Fibroblast of lung (primary cell): ENCODE results near the gene KCTD16.

Source experiments
- EZH2 ChIP-seq: IDR thresholded peaks from 2 replicates; pipeline ENCODE4 v1.5.1; 2012; ENCODE audit warnings: low read length, control low read depth, mild to moderate bottlenecking; ENCODE audit errors: missing control alignments
- TF ChIP-seq, protein P1 (sequence below), 2 donors: IDR thresholded peaks in 1 of 2; conservative IDR thresholded peaks in 1 of 2; 1 replicate in 1 of 2; 2 replicates in 1 of 2; pipeline ENCODE4 v1.5.1; 2011 to 2012; ENCODE audit warnings: low read length in 2 of 2, control low read depth in 1 of 2, inconsistent platforms in 1 of 2, low read depth in 1 of 2, mild to moderate bottlenecking in 1 of 2

DNA sequence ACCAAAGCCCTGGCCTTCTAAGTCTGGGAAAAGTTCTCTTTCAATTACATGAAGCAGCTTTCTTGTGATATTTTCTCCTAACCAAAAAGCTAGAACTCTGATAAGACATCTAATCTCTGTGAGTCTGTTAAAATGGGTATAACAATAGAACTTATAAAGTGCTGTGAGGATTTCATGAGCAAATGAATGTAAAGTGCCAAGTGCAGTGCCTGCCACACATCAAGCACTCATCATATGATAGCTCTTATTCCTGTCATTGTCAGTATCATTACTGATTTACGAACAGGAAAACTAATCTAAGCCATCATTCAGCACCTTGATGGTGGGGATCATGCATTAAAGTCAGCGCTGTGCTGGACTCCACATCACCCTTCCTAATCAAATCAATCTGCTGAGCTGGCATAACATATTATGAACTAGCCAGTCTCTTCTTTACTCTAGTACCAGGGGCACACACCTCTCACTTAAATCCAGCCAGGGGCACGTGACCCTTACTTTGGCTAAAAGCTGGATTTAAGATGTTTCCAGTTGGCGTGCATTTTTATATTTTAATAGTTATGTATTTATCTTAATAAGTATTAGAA, 37.5 kb upstream of the KCTD16 start:
- TF ChIP-seq, protein P1, sequence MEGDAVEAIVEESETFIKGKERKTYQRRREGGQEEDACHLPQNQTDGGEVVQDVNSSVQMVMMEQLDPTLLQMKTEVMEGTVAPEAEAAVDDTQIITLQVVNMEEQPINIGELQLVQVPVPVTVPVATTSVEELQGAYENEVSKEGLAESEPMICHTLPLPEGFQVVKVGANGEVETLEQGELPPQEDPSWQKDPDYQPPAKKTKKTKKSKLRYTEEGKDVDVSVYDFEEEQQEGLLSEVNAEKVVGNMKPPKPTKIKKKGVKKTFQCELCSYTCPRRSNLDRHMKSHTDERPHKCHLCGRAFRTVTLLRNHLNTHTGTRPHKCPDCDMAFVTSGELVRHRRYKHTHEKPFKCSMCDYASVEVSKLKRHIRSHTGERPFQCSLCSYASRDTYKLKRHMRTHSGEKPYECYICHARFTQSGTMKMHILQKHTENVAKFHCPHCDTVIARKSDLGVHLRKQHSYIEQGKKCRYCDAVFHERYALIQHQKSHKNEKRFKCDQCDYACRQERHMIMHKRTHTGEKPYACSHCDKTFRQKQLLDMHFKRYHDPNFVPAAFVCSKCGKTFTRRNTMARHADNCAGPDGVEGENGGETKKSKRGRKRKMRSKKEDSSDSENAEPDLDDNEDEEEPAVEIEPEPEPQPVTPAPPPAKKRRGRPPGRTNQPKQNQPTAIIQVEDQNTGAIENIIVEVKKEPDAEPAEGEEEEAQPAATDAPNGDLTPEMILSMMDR (conservative IDR thresholded peaks at IDR 0.05 in 1 of 2, IDR thresholded peaks at IDR 0.05 in 1 of 2; ENCODE audit: low read depth in 1 of 2, low read length in 2 of 2) = no peak
- no peak for TF ChIP-seq EZH2
